ENCODE results near the gene FBXW5. TPM values are rescaled to one million over a fixed set of nuclear protein-coding genes. Genes with fewer than 3 reads are reported as not detected.

Gene FBXW5
- total and polyA plus RNA-seq, 9 of the 15 experiments (the other 6 are each of a cell fraction or from before 2014, with no cell fraction given) = 0.21 to 128 (median 37.0) TPM

DNA sequence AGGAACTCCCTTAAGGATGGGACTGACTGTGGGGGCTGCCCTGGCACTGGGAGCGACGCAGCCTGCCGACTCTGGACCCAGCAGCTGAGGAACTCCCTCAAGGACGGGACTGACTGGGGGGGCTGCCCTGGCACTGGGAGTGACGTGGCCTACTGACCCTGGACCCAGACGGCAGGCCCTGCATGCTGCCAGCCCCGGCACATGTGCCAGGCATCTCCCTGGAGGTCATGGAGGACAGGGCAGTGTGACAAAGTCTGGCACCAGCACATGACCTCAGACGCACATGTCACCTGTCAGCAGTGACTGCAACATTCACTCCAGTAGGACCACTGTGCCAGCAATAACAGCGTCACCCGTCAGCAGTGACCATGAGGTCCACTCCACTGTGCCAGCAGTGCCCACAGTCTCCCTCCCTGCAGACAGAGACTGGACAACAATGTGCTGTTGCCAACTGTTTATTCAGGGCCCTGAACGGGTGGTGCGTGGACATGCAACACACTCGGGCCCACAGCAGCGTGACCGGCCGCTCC, 4.5 kb downstream of the FBXW5 start:
- CTCF ChIA-PET (ENCODE audit: low intra/inter-chr PET ratio) = no interaction called here

GRCh38 chr9:136939431-136939995, 5.0 kb downstream of the FBXW5 start:
- no peak overlapping the region for H3K9ac ChIP-seq (ENCODE audit: insufficient read depth in 1 of 2, low read depth in 2 of 2, low read length in 2 of 2)
- H3K4me1 ChIP-seq (replicated peaks in 1 of 2; ENCODE audit: control insufficient read depth in 2 of 2, insufficient read depth in 2 of 2, low read length in 2 of 2) = peaks cover 7 to 55% of the 10 kb centered on the region in 2 experiments; a peak in 4 of 5 replicates
- no peak overlapping the region for H2AFZ ChIP-seq (ENCODE audit: low read depth, low read length)
- H3K4me3 ChIP-seq = no peak overlapping the region
- in situ Hi-C loops (cut with MboI) = no loop called here
- no peaks in the 10 kb centered on the region for H4K20me1 ChIP-seq (replicated peaks; ENCODE audit: control insufficient read depth, insufficient read depth, low read length)
- H3K79me2 ChIP-seq (ENCODE audit: control insufficient read depth, insufficient read depth, low read length) = peaks cover 26% of the 10 kb centered on the region
- ChIA-PET CTCF (ENCODE audit: low intra/inter-chr PET ratio) (no interaction called here), POLR2A (interaction anchor here (0.6 to 1.8 kb wide), 3 partner anchors 13 to 56 kb away, joined by 3 to 4 read pairs (median 3); no protein-coding TSS in a partner anchor)
- no peak for DNase-seq (ENCODE audit: extremely low read depth in 1 of 4, low spot score in 3 of 4)
- H3K4me2 ChIP-seq (ENCODE audit: insufficient read depth, low read length) = no peak overlapping the region
- no peaks in the 10 kb centered on the region for H3K9me3 ChIP-seq (replicated peaks; ENCODE audit: control insufficient read depth, insufficient read depth, low read depth, low read length)
- WGBS (ENCODE audit: insufficient coverage, low coverage, missing lambda C conversion rate) = 97% methylated on average over 23 of the region's 28 CpGs
- peaks cover 3% of the 10 kb centered on the region for H3K9me1 ChIP-seq (ENCODE audit: control insufficient read depth, insufficient read depth, low read length)
- H3K27ac ChIP-seq (ENCODE audit: extremely low read depth, low read depth, low read length) = no peak overlapping the region
- FAIRE-seq = no peak
- no TSS peak for BruUV-seq (replicated peaks)
- peaks cover 57% of the 10 kb centered on the region; the same call in 2 of the 3 replicates for H3K36me3 ChIP-seq (ENCODE audit: control insufficient read depth, insufficient read depth, low read length)
- ATAC-seq = no peak
- H3K27me3 ChIP-seq (ENCODE audit: control insufficient read depth in 2 of 2, insufficient read depth in 2 of 2, low read length in 2 of 2) = no peaks in the 10 kb centered on the region
- intact Hi-C loops (cut with micrococcal nuclease) = no loop called here
- TF ChIP-seq THRB (CRISPR knock-in tag; conservative IDR thresholded peaks at IDR 0.05) (no peak), PHF21A (IDR thresholded peaks at IDR 0.05; ENCODE audit: borderline replicate concordance, low read depth) (no peak), TBP (optimal IDR thresholded peaks at IDR 0.05; ENCODE audit: low read depth, low read length) (no peak), HES1 (IDR thresholded peaks at IDR 0.05; ENCODE audit: low read depth) (no peak), MAFG (tag; conservative IDR thresholded peaks at IDR 0.05) (no peak), LCOR (CRISPR knock-in tag; IDR thresholded peaks at IDR 0.05) (no peak), SUPT5H (IDR thresholded peaks at IDR 0.05) (no peak; the same call in 1 of the 2 replicates), ZZZ3 (IDR thresholded peaks at IDR 0.05) (no peak), ZNF212 (CRISPR knock-in tag; IDR thresholded peaks at IDR 0.05) (no peak), THRA (IDR thresholded peaks at IDR 0.05) (no peak), PHTF2 (CRISPR knock-in tag; IDR thresholded peaks at IDR 0.05) (no peak), MTA1 (IDR thresholded peaks at IDR 0.05; ENCODE audit: borderline replicate concordance) (no peak)

More for the DNA sequence above, 4.5 kb downstream of the FBXW5 start:
- intact Hi-C loops (cut with micrococcal nuclease) (loop anchor here (5.0 kb wide), 1 partner anchor 93 kb away; the partner anchor contains the start of gene PHPT1), in situ Hi-C loops (cut with MboI) (no loop called here)
- H3K4me2 ChIP-seq (ENCODE audit: insufficient read depth, low read length) = no peak overlapping the region
- ATAC-seq = no peak
- H3K9me1 ChIP-seq (ENCODE audit: control insufficient read depth, insufficient read depth, low read length) = peaks cover 3% of the 10 kb centered on the region
- DNase-seq (ENCODE audit: extremely low read depth in 1 of 4, low spot score in 3 of 4) = no peak
- no peaks in the 10 kb centered on the region for H4K20me1 ChIP-seq (replicated peaks; ENCODE audit: control insufficient read depth, insufficient read depth, low read length)
- no peaks in the 10 kb centered on the region for H3K9me3 ChIP-seq (replicated peaks; ENCODE audit: control insufficient read depth, insufficient read depth, low read depth, low read length)
- 94% methylated on average over 11 of the region's 16 CpGs for WGBS (ENCODE audit: insufficient coverage, low coverage, missing lambda C conversion rate)
- H3K79me2 ChIP-seq (ENCODE audit: control insufficient read depth, insufficient read depth, low read length) = peaks cover 26% of the 10 kb centered on the region
- peak; percentile 46; the same call in 1 of the 2 replicates for TF ChIP-seq POLR2G (IDR thresholded peaks at IDR 0.05; ENCODE audit: low read depth, low read length)
- TF ChIP-seq RBFOX2 (IDR thresholded peaks at IDR 0.05; ENCODE audit: low read depth, low read length) = peak; percentile 12; the same call in 1 of the 2 replicates
- no peak for TF ChIP-seq TEAD1 (CRISPR knock-in tag; IDR thresholded peaks at IDR 0.05)
- H3K9ac ChIP-seq (ENCODE audit: insufficient read depth in 1 of 2, low read depth in 2 of 2, low read length in 2 of 2) = no peak overlapping the region
- POLR2A ChIA-PET = interaction anchor here (0.6 to 1.8 kb wide), 2 partner anchors 14 to 29 kb away, joined by 3 to 4 read pairs; no protein-coding TSS in a partner anchor
- no TSS peak for BruUV-seq (replicated peaks)
- H3K4me1 ChIP-seq (replicated peaks in 1 of 2; ENCODE audit: control insufficient read depth in 2 of 2, insufficient read depth in 2 of 2, low read length in 2 of 2) = peaks cover 11 to 60% of the 10 kb centered on the region in 2 experiments
- no peak overlapping the region for H2AFZ ChIP-seq (ENCODE audit: low read depth, low read length)
- peaks cover 54% of the 10 kb centered on the region; the same call in 2 of the 3 replicates for H3K36me3 ChIP-seq (ENCODE audit: control insufficient read depth, insufficient read depth, low read length)
- H3K27me3 ChIP-seq (ENCODE audit: control insufficient read depth in 2 of 2, insufficient read depth in 2 of 2, low read length in 2 of 2) = no peaks in the 10 kb centered on the region
- no peak overlapping the region for H3K4me3 ChIP-seq
- no peak overlapping the region for H3K27ac ChIP-seq (ENCODE audit: extremely low read depth, low read depth, low read length)
- FAIRE-seq = no peak

Measured in K562 (cell line).